T-cell (primary cell): ENCODE data around the gene THRA. TPM values are rescaled to one million over a fixed set of nuclear protein-coding genes. Genes with fewer than 3 reads are reported as not detected.

Experiments used
- ATAC-seq, 4 experiments: fragments of 200-7000 bp in 3 of 4; fragments of 150-1000 bp in 1 of 4; cut with Tn5 transposase; replicated peaks in 1 of 4; 1 replicate in 3 of 4; 2 replicates in 1 of 4; pipeline ENCODE4 v1.10.0; 2021; ENCODE audit warnings: moderate library complexity in 3 of 4, mild to moderate bottlenecking in 2 of 4, moderate number of reproducible peaks in 1 of 4
- CTCF ChIA-PET, 2 donors: fragments of 300-600 bp; sonication (Branson Sonifier 250); formaldehyde crosslinking; loops; one replicate each; lab custom pipeline; 2022; ENCODE audit warnings: antibody characterized with exemption in 2 of 2; lab: Charles Lee
- POLR2A ChIA-PET, 2 donors: fragments of 300-600 bp; sonication (Branson Sonifier 250); formaldehyde crosslinking; loops; one replicate each; lab custom pipeline; 2022; ENCODE audit warnings: antibody characterized with exemption in 2 of 2; lab: Charles Lee
- DNase-seq, 35 experiments: peaks; one replicate each; pipeline versions ENCODE4 v3.0.0 to v3.0.0-alpha.2; 2013 to 2023
- H3K27ac ChIP-seq: one replicate; pipeline ENCODE4 v1.5.1; 2013; ENCODE audit warnings: low read length
- H3K27me3 ChIP-seq, 2 experiments: replicated peaks in 1 of 2; 1 replicate in 1 of 2; 2 replicates in 1 of 2; pipeline versions ENCODE4 v1.6.1 to v1.7.0; 2013; ENCODE audit warnings: low read length in 1 of 2, mixed read lengths in 1 of 2; ENCODE audit not compliant: control insufficient read depth in 2 of 2, insufficient read depth in 2 of 2; ENCODE audit errors: extremely low read depth in 1 of 2
- H3K36me3 ChIP-seq, 2 donors: 1 replicate in 1 of 2; 2 replicates in 1 of 2; pipeline versions ENCODE4 v1.6.1 to v1.7.0; 2013; ENCODE audit warnings: low read length in 1 of 2; ENCODE audit not compliant: control insufficient read depth in 2 of 2, insufficient read depth in 1 of 2; ENCODE audit errors: extremely low read depth in 1 of 2
- H3K4me1 ChIP-seq, 2 experiments: 1 replicate in 1 of 2; 2 replicates in 1 of 2; pipeline versions ENCODE4 v1.6.1 to v1.7.0; 2013; ENCODE audit warnings: low read length in 2 of 2, mixed read lengths in 1 of 2; ENCODE audit not compliant: insufficient read depth in 2 of 2, control insufficient read depth in 1 of 2; ENCODE audit errors: extremely low read depth in 1 of 2
- H3K4me3 ChIP-seq, 2 donors: 1 replicate in 1 of 2; 2 replicates in 1 of 2; pipeline versions ENCODE4 v1.5.1 to v1.7.0; 2013; ENCODE audit warnings: mild to moderate bottlenecking in 2 of 2, low read length in 1 of 2, moderate library complexity in 1 of 2; ENCODE audit not compliant: control insufficient read depth in 1 of 2; ENCODE audit errors: extremely low read depth in 1 of 2
- H3K9me3 ChIP-seq: 2 replicates; pipeline ENCODE4 v1.7.0; 2013
- H3K27ac Mint-ChIP-seq, 2 donors: one replicate each; pipeline ENCODE4 v1.8.0; 2020 to 2021; ENCODE audit warnings: mild to moderate bottlenecking in 2 of 2, mixed read lengths in 2 of 2
- H3K27me3 Mint-ChIP-seq, 2 donors: one replicate each; pipeline ENCODE4 v1.8.0; 2021 to 2022; ENCODE audit warnings: mixed read lengths in 2 of 2
- H3K36me3 Mint-ChIP-seq: one replicate; pipeline ENCODE4 v1.8.0; 2021; ENCODE audit warnings: mixed read lengths
- H3K4me1 Mint-ChIP-seq, 3 donors: one replicate each; pipeline ENCODE4 v1.8.0; 2020 to 2022; ENCODE audit warnings: mixed read lengths in 3 of 3, mild to moderate bottlenecking in 1 of 3
- H3K4me3 Mint-ChIP-seq, 3 donors: one replicate each; pipeline ENCODE4 v1.8.0; 2020 to 2022; ENCODE audit warnings: mild to moderate bottlenecking in 3 of 3, mixed read lengths in 3 of 3, moderate library complexity in 3 of 3
- H3K9me3 Mint-ChIP-seq, 3 donors: one replicate each; pipeline ENCODE4 v1.8.0; 2020 to 2022; ENCODE audit warnings: mixed read lengths in 3 of 3
- WGBS: methylation state at CpG from one replicate; pipeline ENCODE4 v1.1.5; 2013; ENCODE audit warnings: missing lambda C conversion rate; ENCODE audit not compliant: insufficient coverage; 5-methylcytosine and 5-hydroxymethylcytosine counted together
- total RNA-seq, 35 experiments: library from RNA in 6 of 35; stranded (reverse) in 6 of 35; fragments of 120-200 nt in 1 of 35; gene quantifications; one replicate each; pipeline versions ENCODE4 v1.2.1 to v1.2.4 and lab custom pipeline; 2013 to 2026

Gene THRA
- total RNA-seq, 5 donors from 2014 or later (not counting 1 experiment from before 2014, with no cell fraction given), result 30.4 to 54.0 (median 48.9) TPM

GRCh38 chr17:40069751-40070708 is 7.3 kb downstream of the THRA start:
- ChIA-PET POLR2A (no interaction called here), CTCF (interaction anchor here in 1 of 2 donors (0.9 to 2.2 kb wide), 4 partner anchors 16 to 56 kb away, joined by 3 to 11 read pairs (median 7); partner anchors contain the start of gene MED24)
- ATAC-seq (peak; percentile 45 to 55 (median 51)), DNase-seq (peak in 24 of 35 experiments; percentile 13 to 69 (median 36))
- Histone ChIP-seq H3K27ac (peak overlapping the region; percentile 50), H3K4me3 (peak overlapping the region; percentile 5 to 42), H3K27me3 (no peaks in the 10 kb centered on the region), H3K9me3 (no peaks in the 10 kb centered on the region), H3K36me3 (peaks cover 5 to 7% of the 10 kb centered on the region in 2 donors), H3K4me1 (peaks cover 28 to 83% of the 10 kb centered on the region in 2 experiments)
- Mint-ChIP-seq H3K27ac (peak overlapping the region; percentile 93 to 96), H3K9me3 (no peaks in the 10 kb centered on the region), H3K4me3 (peak overlapping the region; percentile 78 to 86 (median 81)), H3K4me1 (peaks cover 67 to 84% (median 79%) of the 10 kb centered on the region in 3 donors), H3K36me3 (no peaks in the 10 kb centered on the region), H3K27me3 (no peaks in the 10 kb centered on the region)
- 6% methylated on average over 4 of the region's 14 CpGs for whole genome bisulfite sequencing

- Mint-ChIP-seq H3K27me3 (no peaks in the 10 kb centered on the region), H3K27ac (peak overlapping the region; percentile 93 to 96), H3K36me3 (no peaks in the 10 kb centered on the region), H3K9me3 (no peaks in the 10 kb centered on the region), H3K4me3 (peak overlapping the region in 1 of 3 donors; percentile 86), H3K4me1 (peaks cover 67 to 87% (median 80%) of the 10 kb centered on the region in 3 donors)
- CTCF ChIA-PET, result interaction anchor here in 1 of 2 donors (0.9 to 1.4 kb wide), 2 partner anchors 30 to 57 kb away, joined by 3 read pairs; partner anchors contain the start of gene NR1D1
- ATAC-seq (no peak), DNase-seq (no peak)
- WGBS, result 53% methylated on average over 4 of the region's 8 CpGs
- H3K36me3 ChIP-seq, result peaks cover 5 to 10% of the 10 kb centered on the region in 2 donors
- peaks cover 36 to 83% of the 10 kb centered on the region in 2 experiments for H3K4me1 ChIP-seq
- POLR2A ChIA-PET, result no interaction called here
- H3K4me3 ChIP-seq, result no peak overlapping the region
- H3K9me3 ChIP-seq, result no peaks in the 10 kb centered on the region
- H3K27me3 ChIP-seq, result no peaks in the 10 kb centered on the region
- H3K27ac ChIP-seq, result peak overlapping the region; percentile 50
Observed at GRCh38 chr17:40070709-40071312, 8.0 kb downstream of the THRA start.

- H3K9me3 Mint-ChIP-seq, result no peaks in the 10 kb centered on the region
- WGBS, result 74% methylated on average over 4 of the region's 16 CpGs
- Histone ChIP-seq H3K27ac (peak overlapping the region; percentile 50), H3K4me1 (peaks cover 37 to 82% of the 10 kb centered on the region in 2 experiments), H3K9me3 (no peaks in the 10 kb centered on the region), H3K4me3 (no peak overlapping the region), H3K36me3 (peaks cover 5 to 15% of the 10 kb centered on the region in 2 donors), H3K27me3 (no peaks in the 10 kb centered on the region)
- ATAC-seq (no peak), DNase-seq (no peak)
- peak overlapping the region; percentile 93 to 96 for H3K27ac Mint-ChIP-seq
- peaks cover 66 to 88% (median 81%) of the 10 kb centered on the region in 3 donors for H3K4me1 Mint-ChIP-seq
- no peaks in the 10 kb centered on the region for H3K36me3 Mint-ChIP-seq
- CTCF ChIA-PET, result interaction anchor here in 1 of 2 donors (0.9 to 1.4 kb wide), 2 partner anchors 29 to 58 kb away, joined by 3 read pairs; partner anchors contain the start of gene NR1D1
- H3K4me3 Mint-ChIP-seq, result peak overlapping the region in 1 of 3 donors; percentile 86
- POLR2A ChIA-PET, result no interaction called here
- no peaks in the 10 kb centered on the region for H3K27me3 Mint-ChIP-seq
Observed at GRCh38 chr17:40071313-40072039, 8.7 kb downstream of the THRA start.

- Mint-ChIP-seq H3K9me3 (no peaks in the 10 kb centered on the region), H3K4me1 (peaks cover 61 to 84% (median 78%) of the 10 kb centered on the region in 3 donors), H3K27ac (peak overlapping the region; percentile 59 to 96), H3K36me3 (peaks cover 2% of the 10 kb centered on the region), H3K27me3 (no peaks in the 10 kb centered on the region), H3K4me3 (no peak overlapping the region)
- CTCF ChIA-PET, result interaction anchor here in 1 of 2 donors (0.6 kb wide), 1 partner anchor 17 kb away, joined by 18 read pairs; no protein-coding TSS in a partner anchor
- H3K27ac ChIP-seq, result peak overlapping the region; percentile 50
- ATAC-seq (no peak), DNase-seq (no peak)
- no peaks in the 10 kb centered on the region for H3K27me3 ChIP-seq
- peaks cover 5 to 21% of the 10 kb centered on the region in 2 donors for H3K36me3 ChIP-seq
- no peaks in the 10 kb centered on the region for H3K9me3 ChIP-seq
- POLR2A ChIA-PET, result interaction anchor here in 1 of 2 donors (0.7 kb wide), 1 partner anchor 24 kb away, joined by 3 read pairs; no protein-coding TSS in a partner anchor
- 88% methylated on average over 12 of the region's 19 CpGs for WGBS
- H3K4me1 ChIP-seq, result peaks cover 37 to 78% of the 10 kb centered on the region in 2 experiments
- no peak overlapping the region for H3K4me3 ChIP-seq
Observed at GRCh38 chr17:40072040-40072734, 9.4 kb downstream of the THRA start.

GRCh38 chr17:40072735-40073346 is 10.1 kb downstream of the THRA start:
- CTCF ChIA-PET, result interaction anchor here (0.5 to 2.9 kb wide), 4 partner anchors 11 to 113 kb away, joined by 3 to 18 read pairs (median 10); partner anchors contain the start of gene THRA (in 1 of the 2)
- POLR2A ChIA-PET, result no interaction called here

More at GRCh38 chr17:40072735-40073346, 10.1 kb downstream of the THRA start:
- DNase-seq, result no peak
- peak overlapping the region; percentile 52 to 84 for H3K27ac Mint-ChIP-seq
- peaks cover 6 to 28% of the 10 kb centered on the region in 2 donors for H3K36me3 ChIP-seq
- WGBS, result 89% methylated on average over 3 of the region's 8 CpGs
- H3K9me3 Mint-ChIP-seq, result no peaks in the 10 kb centered on the region
- H3K4me3 ChIP-seq, result no peak overlapping the region
- peak overlapping the region in 1 of 3 donors; percentile 20 for H3K4me3 Mint-ChIP-seq
- no peaks in the 10 kb centered on the region for H3K9me3 ChIP-seq
- peaks cover 57 to 78% (median 72%) of the 10 kb centered on the region in 3 donors for H3K4me1 Mint-ChIP-seq
- no peak overlapping the region for H3K27ac ChIP-seq
- H3K27me3 Mint-ChIP-seq, result no peaks in the 10 kb centered on the region
- ATAC-seq, result no peak
- H3K36me3 Mint-ChIP-seq, result peaks cover 4% of the 10 kb centered on the region
- H3K27me3 ChIP-seq, result no peaks in the 10 kb centered on the region
- peaks cover 37 to 71% of the 10 kb centered on the region in 2 experiments for H3K4me1 ChIP-seq
